HG02610 (cell line): Measurements from ENCODE around the gene CRISPLD2.

ENCODE experiments used
- ATAC-seq: cut with Tn5 transposase; IDR thresholded peaks from one replicate; pipeline ENCODE4 v1.9.1; 2021; ENCODE audit warnings: mild to moderate bottlenecking, moderate library complexity; ENCODE audit not compliant: unreplicated experiment

The CRISPLD2 gene

GRCh38 chr16:84800158-84800978, 19.4 kb upstream of the CRISPLD2 start:
- no peak for ATAC-seq

GRCh38 chr16:84803146-84803545, 16.6 kb upstream of the CRISPLD2 start:
- no peak for ATAC-seq

- ATAC-seq = no peak
Measured at GRCh38 chr16:84804326-84804725, 15.5 kb upstream of the CRISPLD2 start.

GRCh38 chr16:84806256-84806889, 13.4 kb upstream of the CRISPLD2 start:
- ATAC-seq = no peak

GRCh38 chr16:84806890-84807258, 12.9 kb upstream of the CRISPLD2 start:
- no peak for ATAC-seq

GRCh38 chr16:84807776-84808175, 12.0 kb upstream of the CRISPLD2 start:
- ATAC-seq = no peak

GRCh38 chr16:84808826-84809225, 11.0 kb upstream of the CRISPLD2 start:
- ATAC-seq = no peak

GRCh38 chr16:84810518-84811273, 9.1 kb upstream of the CRISPLD2 start:
- ATAC-seq = no peak

- ATAC-seq = no peak
Measured at GRCh38 chr16:84811529-84811928, 8.3 kb upstream of the CRISPLD2 start.

- ATAC-seq = no peak
Measured at GRCh38 chr16:84813141-84813934, 6.4 kb upstream of the CRISPLD2 start.

GRCh38 chr16:84815462-84815861, 4.3 kb upstream of the CRISPLD2 start:
- no peak for ATAC-seq

GRCh38 chr16:84816023-84816422, 3.8 kb upstream of the CRISPLD2 start:
- ATAC-seq = no peak

- ATAC-seq = no peak
Measured at GRCh38 chr16:84816485-84816884, 3.3 kb upstream of the CRISPLD2 start.

GRCh38 chr16:84817206-84817605, 2.6 kb upstream of the CRISPLD2 start:
- no peak for ATAC-seq

- ATAC-seq = no peak
Measured at GRCh38 chr16:84817613-84818012, 2.2 kb upstream of the CRISPLD2 start.

GRCh38 chr16:84818133-84818532, 1.7 kb upstream of the CRISPLD2 start:
- ATAC-seq = no peak

- ATAC-seq = no peak
Measured at GRCh38 chr16:84818989-84819643, 669 bp upstream of the CRISPLD2 start.

GRCh38 chr16:84820305-84820684, 510 bp downstream of the CRISPLD2 start:
- ATAC-seq = no peak

- ATAC-seq = no peak
Measured at GRCh38 chr16:84820771-84821170, 986 bp downstream of the CRISPLD2 start.

- no peak for ATAC-seq
Measured at GRCh38 chr16:84821179-84821578, 1.4 kb downstream of the CRISPLD2 start.
